HL-60 (cell line): ENCODE data around the gene SLC15A2.

Experiments
- DNase-seq, 2 experiments: peaks; one replicate each; pipeline ENCODE4 v3.0.0-alpha.2; 2010 to 2020; ENCODE audit warnings: low read depth in 1 of 2, low spot score in 1 of 2
- H3K27ac ChIP-seq: fragments of 250-450 bp; sonication (Bioruptor Pico); replicated peaks from 2 replicates; pipeline ENCODE4 v1.5.1; 2020; ENCODE audit warnings: mild to moderate bottlenecking, moderate library complexity
- H3K27me3 ChIP-seq: fragments of 250-450 bp; sonication (Bioruptor Pico); 2 replicates; pipeline ENCODE4 v1.5.1; 2021; ENCODE audit warnings: mild to moderate bottlenecking, moderate library complexity; ENCODE audit not compliant: insufficient read depth, poor library complexity, severe bottlenecking
- H3K4me3 ChIP-seq: replicated peaks from 2 replicates; pipeline ENCODE4 v1.5.1; 2011; ENCODE audit warnings: mild to moderate bottlenecking, control low read depth, low read length; ENCODE audit not compliant: insufficient read depth
- CTCF ChIP-seq: IDR thresholded peaks from one replicate; pipeline ENCODE4 v1.5.1; 2011; ENCODE audit warnings: low read length, control low read depth, inconsistent platforms; ENCODE audit not compliant: insufficient read depth
- GABPA ChIP-seq: IDR thresholded peaks from 2 replicates; pipeline ENCODE4 v1.6.1; 2012; ENCODE audit warnings: low read depth
- POLR2AphosphoS5 ChIP-seq: IDR thresholded peaks from 2 replicates; pipeline ENCODE4 v1.6.1; 2012; ENCODE audit warnings: low read depth
- REST ChIP-seq: IDR thresholded peaks from 2 replicates; pipeline ENCODE4 v1.6.1; 2012; ENCODE audit warnings: low read depth; ENCODE audit not compliant: insufficient replicate concordance
- SPI1 ChIP-seq: IDR thresholded peaks from 2 replicates; pipeline ENCODE4 v1.6.1; 2012; ENCODE audit warnings: low read depth, mild to moderate bottlenecking, borderline replicate concordance

Gene SLC15A2

GRCh38 chr3:121870717-121871116, 23.5 kb upstream of the SLC15A2 start:
- no peaks in the 10 kb centered on the region for H3K27me3 ChIP-seq
- H3K27ac ChIP-seq: peak overlapping the region; percentile 51
- H3K4me3 ChIP-seq: no peak overlapping the region
- TF ChIP-seq REST (no peak), SPI1 (no peak)
- no peak for DNase-seq

- Histone ChIP-seq H3K4me3 (no peak overlapping the region), H3K27ac (no peak overlapping the region), H3K27me3 (no peaks in the 10 kb centered on the region)
- no peak for DNase-seq
- TF ChIP-seq CTCF (no peak), SPI1 (peak; percentile 92)
Measured at GRCh38 chr3:121871430-121871829, 22.8 kb upstream of the SLC15A2 start.

- no peak for DNase-seq
- Histone ChIP-seq H3K27ac (no peak overlapping the region), H3K4me3 (no peak overlapping the region), H3K27me3 (no peaks in the 10 kb centered on the region)
- TF ChIP-seq REST: no peak
- TF ChIP-seq GABPA: no peak
- TF ChIP-seq CTCF: no peak
- TF ChIP-seq POLR2AphosphoS5: no peak
Measured at GRCh38 chr3:121878411-121878810, 15.8 kb upstream of the SLC15A2 start.

- no peaks in the 10 kb centered on the region for H3K27me3 ChIP-seq
- no peak overlapping the region for H3K4me3 ChIP-seq
- TF ChIP-seq CTCF (no peak), REST (no peak), GABPA (no peak), SPI1 (no peak), POLR2AphosphoS5 (no peak)
- peak in 1 of 2 experiments; percentile 17 for DNase-seq
- no peak overlapping the region for H3K27ac ChIP-seq
Measured at GRCh38 chr3:121883507-121883906, 10.7 kb upstream of the SLC15A2 start.
